ENCODE data around the gene RPAIN.

The RPAIN gene

DNA sequence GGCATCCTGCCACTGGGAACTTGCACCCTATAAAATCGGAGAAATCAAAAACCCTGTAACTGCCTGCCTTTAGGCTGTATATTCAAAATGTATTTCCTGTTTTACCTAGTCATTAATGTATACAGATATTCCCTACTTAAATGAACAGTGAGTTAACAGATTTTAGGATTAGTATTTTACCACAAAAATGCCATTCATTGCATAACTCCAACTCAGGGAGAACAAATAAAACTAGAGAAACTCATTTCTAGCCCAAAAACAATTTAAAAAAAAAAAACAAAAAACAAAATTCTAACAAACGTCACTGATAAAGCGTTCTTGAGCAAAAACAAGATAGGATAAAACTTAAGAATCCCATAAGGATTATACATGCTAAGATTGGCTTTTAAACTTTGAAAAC lies 52.5 kb downstream of the RPAIN start:
- H3K27ac ChIP-seq (ENCODE audit: extremely low read depth, low read depth, low read length), result no peak overlapping the region
- peaks cover 46 to 56% of the 10 kb centered on the region in 2 experiments for H3K36me3 ChIP-seq (ENCODE audit: control insufficient read depth in 2 of 2, insufficient read depth in 1 of 2, low read length in 2 of 2)
- ChIA-PET CTCF (interaction anchor here (0.7 kb wide), 1 partner anchor 350 kb away, joined by 3 read pairs; no protein-coding TSS in a partner anchor), POLR2A (no interaction called here)
- H3K4me3 ChIP-seq (ENCODE audit: low read depth, low read length), result no peak overlapping the region
- H3K9me3 ChIP-seq (ENCODE audit: control insufficient read depth, insufficient read depth, low read depth, low read length), result no peaks in the 10 kb centered on the region
- TF ChIP-seq, protein P1, sequence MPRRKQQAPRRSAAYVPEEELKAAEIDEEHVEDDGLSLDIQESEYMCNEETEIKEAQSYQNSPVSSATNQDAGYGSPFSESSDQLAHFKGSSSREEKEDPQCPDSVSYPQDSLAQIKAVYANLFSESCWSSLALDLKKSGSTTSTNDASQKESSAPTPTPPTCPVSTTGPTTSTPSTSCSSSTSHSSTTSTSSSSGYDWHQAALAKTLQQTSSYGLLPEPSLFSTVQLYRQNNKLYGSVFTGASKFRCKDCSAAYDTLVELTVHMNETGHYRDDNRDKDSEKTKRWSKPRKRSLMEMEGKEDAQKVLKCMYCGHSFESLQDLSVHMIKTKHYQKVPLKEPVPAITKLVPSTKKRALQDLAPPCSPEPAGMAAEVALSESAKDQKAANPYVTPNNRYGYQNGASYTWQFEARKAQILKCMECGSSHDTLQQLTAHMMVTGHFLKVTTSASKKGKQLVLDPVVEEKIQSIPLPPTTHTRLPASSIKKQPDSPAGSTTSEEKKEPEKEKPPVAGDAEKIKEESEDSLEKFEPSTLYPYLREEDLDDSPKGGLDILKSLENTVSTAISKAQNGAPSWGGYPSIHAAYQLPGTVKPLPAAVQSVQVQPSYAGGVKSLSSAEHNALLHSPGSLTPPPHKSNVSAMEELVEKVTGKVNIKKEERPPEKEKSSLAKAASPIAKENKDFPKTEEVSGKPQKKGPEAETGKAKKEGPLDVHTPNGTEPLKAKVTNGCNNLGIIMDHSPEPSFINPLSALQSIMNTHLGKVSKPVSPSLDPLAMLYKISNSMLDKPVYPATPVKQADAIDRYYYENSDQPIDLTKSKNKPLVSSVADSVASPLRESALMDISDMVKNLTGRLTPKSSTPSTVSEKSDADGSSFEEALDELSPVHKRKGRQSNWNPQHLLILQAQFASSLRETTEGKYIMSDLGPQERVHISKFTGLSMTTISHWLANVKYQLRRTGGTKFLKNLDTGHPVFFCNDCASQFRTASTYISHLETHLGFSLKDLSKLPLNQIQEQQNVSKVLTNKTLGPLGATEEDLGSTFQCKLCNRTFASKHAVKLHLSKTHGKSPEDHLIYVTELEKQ (tag by site-specific recombination; IDR thresholded peaks at IDR 0.05; ENCODE audit: borderline replicate concordance), result no peak
- TF ChIP-seq ZNF132 (tag by site-specific recombination; IDR thresholded peaks at IDR 0.05; ENCODE audit: borderline replicate concordance) (no peak), ZNF837 (tag by site-specific recombination; IDR thresholded peaks at IDR 0.05) (no peak), ZNF16 (tag by site-specific recombination; IDR thresholded peaks at IDR 0.05; ENCODE audit: low read depth) (no peak), ZNF776 (tag by site-specific recombination; IDR thresholded peaks at IDR 0.05; ENCODE audit: borderline replicate concordance) (no peak)
- TF ChIP-seq, protein P2, sequence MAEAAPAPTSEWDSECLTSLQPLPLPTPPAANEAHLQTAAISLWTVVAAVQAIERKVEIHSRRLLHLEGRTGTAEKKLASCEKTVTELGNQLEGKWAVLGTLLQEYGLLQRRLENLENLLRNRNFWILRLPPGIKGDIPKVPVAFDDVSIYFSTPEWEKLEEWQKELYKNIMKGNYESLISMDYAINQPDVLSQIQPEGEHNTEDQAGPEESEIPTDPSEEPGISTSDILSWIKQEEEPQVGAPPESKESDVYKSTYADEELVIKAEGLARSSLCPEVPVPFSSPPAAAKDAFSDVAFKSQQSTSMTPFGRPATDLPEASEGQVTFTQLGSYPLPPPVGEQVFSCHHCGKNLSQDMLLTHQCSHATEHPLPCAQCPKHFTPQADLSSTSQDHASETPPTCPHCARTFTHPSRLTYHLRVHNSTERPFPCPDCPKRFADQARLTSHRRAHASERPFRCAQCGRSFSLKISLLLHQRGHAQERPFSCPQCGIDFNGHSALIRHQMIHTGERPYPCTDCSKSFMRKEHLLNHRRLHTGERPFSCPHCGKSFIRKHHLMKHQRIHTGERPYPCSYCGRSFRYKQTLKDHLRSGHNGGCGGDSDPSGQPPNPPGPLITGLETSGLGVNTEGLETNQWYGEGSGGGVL (tag by site-specific recombination; IDR thresholded peaks at IDR 0.05), result no peak
- H3K4me1 ChIP-seq (ENCODE audit: control insufficient read depth, insufficient read depth, low read length), result no peaks in the 10 kb centered on the region

DNA sequence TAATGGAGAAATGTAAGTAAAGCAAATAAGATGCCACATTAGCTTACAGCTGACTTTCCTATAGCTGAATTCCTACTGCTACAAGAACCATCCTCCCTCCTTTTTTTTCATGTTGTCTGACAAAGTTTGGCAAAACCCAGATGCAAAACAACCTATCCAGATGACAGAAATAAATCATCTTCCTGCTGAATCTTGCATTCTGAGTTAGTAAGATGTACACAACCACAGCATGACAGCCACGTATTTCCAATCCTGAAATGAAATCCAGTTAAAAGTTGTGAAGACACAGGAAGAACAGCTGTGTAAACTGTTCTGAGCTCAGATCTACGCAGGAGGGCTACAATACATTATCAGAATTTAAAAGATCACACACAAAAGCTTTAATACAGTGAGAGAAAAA lies 53.9 kb downstream of the RPAIN start:
- POLR2A ChIA-PET, result interaction anchor here (2.5 kb wide), 1 partner anchor 12 kb away, joined by 7 read pairs; the partner anchor contains the start of genes DERL2 and MIS12
- no peak overlapping the region for H3K27ac ChIP-seq (ENCODE audit: extremely low read depth, low read depth, low read length)
- peaks cover 60 to 70% of the 10 kb centered on the region in 2 experiments for H3K36me3 ChIP-seq (ENCODE audit: control insufficient read depth in 2 of 2, insufficient read depth in 1 of 2, low read length in 2 of 2)
- CTCF ChIA-PET, result interaction anchor here (0.6 to 1.2 kb wide), 2 partner anchors 9 to 35 kb away, joined by 4 read pairs; partner anchors contain the start of gene C1QBP
- no peaks in the 10 kb centered on the region; the same call in 1 of the 2 replicates for H3K9me3 ChIP-seq (ENCODE audit: control insufficient read depth, insufficient read depth, low read depth, low read length)
- no peak overlapping the region for H3K4me3 ChIP-seq (ENCODE audit: low read depth, low read length)
- no peaks in the 10 kb centered on the region for H3K4me1 ChIP-seq (ENCODE audit: control insufficient read depth, insufficient read depth, low read length)
- TF ChIP-seq ZFP37 (tag by site-specific recombination; IDR thresholded peaks at IDR 0.05) (no peak), ZNF558 (tag by site-specific recombination; IDR thresholded peaks at IDR 0.05) (no peak), ZNF121 (tag by site-specific recombination; IDR thresholded peaks at IDR 0.05) (no peak), SCRT1 (tag by site-specific recombination; IDR thresholded peaks at IDR 0.05; ENCODE audit: borderline replicate concordance) (no peak), MYNN (tag by site-specific recombination; IDR thresholded peaks at IDR 0.05; ENCODE audit: borderline replicate concordance) (no peak), ZSCAN30 (tag by site-specific recombination; IDR thresholded peaks at IDR 0.05) (no peak), ZNF324 (tag by site-specific recombination; IDR thresholded peaks at IDR 0.05) (no peak)
- TF ChIP-seq, protein P3, sequence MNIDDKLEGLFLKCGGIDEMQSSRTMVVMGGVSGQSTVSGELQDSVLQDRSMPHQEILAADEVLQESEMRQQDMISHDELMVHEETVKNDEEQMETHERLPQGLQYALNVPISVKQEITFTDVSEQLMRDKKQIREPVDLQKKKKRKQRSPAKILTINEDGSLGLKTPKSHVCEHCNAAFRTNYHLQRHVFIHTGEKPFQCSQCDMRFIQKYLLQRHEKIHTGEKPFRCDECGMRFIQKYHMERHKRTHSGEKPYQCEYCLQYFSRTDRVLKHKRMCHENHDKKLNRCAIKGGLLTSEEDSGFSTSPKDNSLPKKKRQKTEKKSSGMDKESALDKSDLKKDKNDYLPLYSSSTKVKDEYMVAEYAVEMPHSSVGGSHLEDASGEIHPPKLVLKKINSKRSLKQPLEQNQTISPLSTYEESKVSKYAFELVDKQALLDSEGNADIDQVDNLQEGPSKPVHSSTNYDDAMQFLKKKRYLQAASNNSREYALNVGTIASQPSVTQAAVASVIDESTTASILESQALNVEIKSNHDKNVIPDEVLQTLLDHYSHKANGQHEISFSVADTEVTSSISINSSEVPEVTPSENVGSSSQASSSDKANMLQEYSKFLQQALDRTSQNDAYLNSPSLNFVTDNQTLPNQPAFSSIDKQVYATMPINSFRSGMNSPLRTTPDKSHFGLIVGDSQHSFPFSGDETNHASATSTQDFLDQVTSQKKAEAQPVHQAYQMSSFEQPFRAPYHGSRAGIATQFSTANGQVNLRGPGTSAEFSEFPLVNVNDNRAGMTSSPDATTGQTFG (tag by site-specific recombination; IDR thresholded peaks at IDR 0.05; ENCODE audit: borderline replicate concordance), result no peak
- TF ChIP-seq, protein P4, sequence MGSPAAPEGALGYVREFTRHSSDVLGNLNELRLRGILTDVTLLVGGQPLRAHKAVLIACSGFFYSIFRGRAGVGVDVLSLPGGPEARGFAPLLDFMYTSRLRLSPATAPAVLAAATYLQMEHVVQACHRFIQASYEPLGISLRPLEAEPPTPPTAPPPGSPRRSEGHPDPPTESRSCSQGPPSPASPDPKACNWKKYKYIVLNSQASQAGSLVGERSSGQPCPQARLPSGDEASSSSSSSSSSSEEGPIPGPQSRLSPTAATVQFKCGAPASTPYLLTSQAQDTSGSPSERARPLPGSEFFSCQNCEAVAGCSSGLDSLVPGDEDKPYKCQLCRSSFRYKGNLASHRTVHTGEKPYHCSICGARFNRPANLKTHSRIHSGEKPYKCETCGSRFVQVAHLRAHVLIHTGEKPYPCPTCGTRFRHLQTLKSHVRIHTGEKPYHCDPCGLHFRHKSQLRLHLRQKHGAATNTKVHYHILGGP (tag by site-specific recombination; IDR thresholded peaks at IDR 0.05), result no peak
- TF ChIP-seq, protein P5, sequence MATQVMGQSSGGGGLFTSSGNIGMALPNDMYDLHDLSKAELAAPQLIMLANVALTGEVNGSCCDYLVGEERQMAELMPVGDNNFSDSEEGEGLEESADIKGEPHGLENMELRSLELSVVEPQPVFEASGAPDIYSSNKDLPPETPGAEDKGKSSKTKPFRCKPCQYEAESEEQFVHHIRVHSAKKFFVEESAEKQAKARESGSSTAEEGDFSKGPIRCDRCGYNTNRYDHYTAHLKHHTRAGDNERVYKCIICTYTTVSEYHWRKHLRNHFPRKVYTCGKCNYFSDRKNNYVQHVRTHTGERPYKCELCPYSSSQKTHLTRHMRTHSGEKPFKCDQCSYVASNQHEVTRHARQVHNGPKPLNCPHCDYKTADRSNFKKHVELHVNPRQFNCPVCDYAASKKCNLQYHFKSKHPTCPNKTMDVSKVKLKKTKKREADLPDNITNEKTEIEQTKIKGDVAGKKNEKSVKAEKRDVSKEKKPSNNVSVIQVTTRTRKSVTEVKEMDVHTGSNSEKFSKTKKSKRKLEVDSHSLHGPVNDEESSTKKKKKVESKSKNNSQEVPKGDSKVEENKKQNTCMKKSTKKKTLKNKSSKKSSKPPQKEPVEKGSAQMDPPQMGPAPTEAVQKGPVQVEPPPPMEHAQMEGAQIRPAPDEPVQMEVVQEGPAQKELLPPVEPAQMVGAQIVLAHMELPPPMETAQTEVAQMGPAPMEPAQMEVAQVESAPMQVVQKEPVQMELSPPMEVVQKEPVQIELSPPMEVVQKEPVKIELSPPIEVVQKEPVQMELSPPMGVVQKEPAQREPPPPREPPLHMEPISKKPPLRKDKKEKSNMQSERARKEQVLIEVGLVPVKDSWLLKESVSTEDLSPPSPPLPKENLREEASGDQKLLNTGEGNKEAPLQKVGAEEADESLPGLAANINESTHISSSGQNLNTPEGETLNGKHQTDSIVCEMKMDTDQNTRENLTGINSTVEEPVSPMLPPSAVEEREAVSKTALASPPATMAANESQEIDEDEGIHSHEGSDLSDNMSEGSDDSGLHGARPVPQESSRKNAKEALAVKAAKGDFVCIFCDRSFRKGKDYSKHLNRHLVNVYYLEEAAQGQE (tag by site-specific recombination; IDR thresholded peaks at IDR 0.05), result no peak
- TF ChIP-seq, protein P6, sequence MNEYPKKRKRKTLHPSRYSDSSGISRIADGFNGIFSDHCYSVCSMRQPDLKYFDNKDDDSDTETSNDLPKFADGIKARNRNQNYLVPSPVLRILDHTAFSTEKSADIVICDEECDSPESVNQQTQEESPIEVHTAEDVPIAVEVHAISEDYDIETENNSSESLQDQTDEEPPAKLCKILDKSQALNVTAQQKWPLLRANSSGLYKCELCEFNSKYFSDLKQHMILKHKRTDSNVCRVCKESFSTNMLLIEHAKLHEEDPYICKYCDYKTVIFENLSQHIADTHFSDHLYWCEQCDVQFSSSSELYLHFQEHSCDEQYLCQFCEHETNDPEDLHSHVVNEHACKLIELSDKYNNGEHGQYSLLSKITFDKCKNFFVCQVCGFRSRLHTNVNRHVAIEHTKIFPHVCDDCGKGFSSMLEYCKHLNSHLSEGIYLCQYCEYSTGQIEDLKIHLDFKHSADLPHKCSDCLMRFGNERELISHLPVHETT (tag by site-specific recombination; IDR thresholded peaks at IDR 0.05), result no peak
- TF ChIP-seq, protein P2 (tag by site-specific recombination; IDR thresholded peaks at IDR 0.05), result no peak

Measured in HEK293 (cell line).